SU-DHL-6 (cell line): ENCODE results near the gene PDE2A.

Experiments used
- CTCF ChIP-seq: fragments of 200-600 bp; sonication (generic); IDR thresholded peaks from one replicate; pipeline ENCODE4 v1.5.1; 2017; ENCODE audit warnings: antibody characterized with exemption, mild to moderate bottlenecking, low read length, moderate library complexity; ENCODE audit not compliant: insufficient read depth, poor library complexity, severe bottlenecking
- EZH2phosphoT487 ChIP-seq: fragments of 200-600 bp; sonication (generic), shearing (Covaris generic); conservative IDR thresholded peaks from 2 replicates; pipeline ENCODE4 v1.6.1; 2018; ENCODE audit warnings: mild to moderate bottlenecking, antibody characterized with exemption, low read length, moderate library complexity, mixed read lengths

GRCh38 chr11:72592698-72593495 lies 81.3 kb downstream of the PDE2A start:
- TF ChIP-seq CTCF (no peak), EZH2phosphoT487 (no peak)
